GM12878 (cell line): ENCODE data around the gene LFNG.

Source experiments
- CHD2 ChIP-seq: IDR thresholded peaks from 2 replicates; pipeline ENCODE4 v1.6.1; 2011; ENCODE audit warnings: low read depth, low read length, improper control_type of control experiment, borderline replicate concordance
- DPF2 ChIP-seq: fragments of 450-650 bp; IDR thresholded peaks from 2 replicates; pipeline ENCODE4 v1.6.1; 2017; ENCODE audit warnings: mild to moderate bottlenecking
- NKRF ChIP-seq: fragments of 450-650 bp; conservative IDR thresholded peaks from 2 replicates; pipeline ENCODE4 v1.6.1; 2017; ENCODE audit warnings: mild to moderate bottlenecking, moderate library complexity
- POLR2A ChIP-seq: IDR thresholded peaks from 2 replicates; pipeline ENCODE4 v1.6.1; 2011; ENCODE audit warnings: low read depth, mild to moderate bottlenecking, low read length
- SP1 ChIP-seq: IDR thresholded peaks from one replicate; pipeline ENCODE4 v1.6.1; 2011; ENCODE audit warnings: low read depth, low read length
- TF ChIP-seq, protein P1 (sequence below), 3 experiments: IDR thresholded peaks in 2 of 3; conservative IDR thresholded peaks in 1 of 3; 2 replicates each; pipeline ENCODE4 v1.5.1; 2011; ENCODE audit warnings: low read depth in 3 of 3, low read length in 3 of 3, mild to moderate bottlenecking in 3 of 3, control low read depth in 2 of 3, moderate library complexity in 2 of 3, inconsistent platforms in 1 of 3, mixed read lengths in 1 of 3; ENCODE audit not compliant: control insufficient read depth in 2 of 3, insufficient read depth in 1 of 3; ENCODE audit errors: extremely low read depth in 1 of 3

GRCh38 chr7:2515424-2516193 lies 4.0 kb upstream of the LFNG start:
- no peak for TF ChIP-seq CHD2
- TF ChIP-seq, protein P1, sequence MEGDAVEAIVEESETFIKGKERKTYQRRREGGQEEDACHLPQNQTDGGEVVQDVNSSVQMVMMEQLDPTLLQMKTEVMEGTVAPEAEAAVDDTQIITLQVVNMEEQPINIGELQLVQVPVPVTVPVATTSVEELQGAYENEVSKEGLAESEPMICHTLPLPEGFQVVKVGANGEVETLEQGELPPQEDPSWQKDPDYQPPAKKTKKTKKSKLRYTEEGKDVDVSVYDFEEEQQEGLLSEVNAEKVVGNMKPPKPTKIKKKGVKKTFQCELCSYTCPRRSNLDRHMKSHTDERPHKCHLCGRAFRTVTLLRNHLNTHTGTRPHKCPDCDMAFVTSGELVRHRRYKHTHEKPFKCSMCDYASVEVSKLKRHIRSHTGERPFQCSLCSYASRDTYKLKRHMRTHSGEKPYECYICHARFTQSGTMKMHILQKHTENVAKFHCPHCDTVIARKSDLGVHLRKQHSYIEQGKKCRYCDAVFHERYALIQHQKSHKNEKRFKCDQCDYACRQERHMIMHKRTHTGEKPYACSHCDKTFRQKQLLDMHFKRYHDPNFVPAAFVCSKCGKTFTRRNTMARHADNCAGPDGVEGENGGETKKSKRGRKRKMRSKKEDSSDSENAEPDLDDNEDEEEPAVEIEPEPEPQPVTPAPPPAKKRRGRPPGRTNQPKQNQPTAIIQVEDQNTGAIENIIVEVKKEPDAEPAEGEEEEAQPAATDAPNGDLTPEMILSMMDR (IDR thresholded peaks at IDR 0.05 in 2 of 3, conservative IDR thresholded peaks at IDR 0.05 in 1 of 3; ENCODE audit: control insufficient read depth in 2 of 3, extremely low read depth in 1 of 3, insufficient read depth in 1 of 3, low read depth in 3 of 3, low read length in 3 of 3) = no peak
- no peak for TF ChIP-seq DPF2
- no peak for TF ChIP-seq POLR2A
- no peak for TF ChIP-seq NKRF
- no peak for TF ChIP-seq SP1
